ENCODE measurements around the gene BAG3. TPM values are rescaled to one million over a fixed set of nuclear protein-coding genes. Genes with fewer than 3 reads are reported as not detected.

Gene BAG3
- total RNA-seq, 1 experiment from 2014 or later: 57.6 TPM

GRCh38 chr10:119677126-119677525 lies 25.9 kb downstream of the BAG3 start:
- no peak for DNase-seq (ENCODE audit: low spot score)
- Histone ChIP-seq H3K36me3 (ENCODE audit: insufficient read depth, low read length, poor library complexity, severe bottlenecking) (peaks cover 43% of the 10 kb centered on the region), H3K27me3 (replicated peaks; ENCODE audit: insufficient read depth, low read depth, low read length, poor library complexity) (no peaks in the 10 kb centered on the region), H3K27ac (ENCODE audit: low read depth, low read length, poor library complexity, severe bottlenecking) (no peak overlapping the region), H3K4me3 (ENCODE audit: low read depth, low read length, poor library complexity, severe bottlenecking) (no peak overlapping the region), H3K4me1 (ENCODE audit: insufficient read depth, low read length, poor library complexity, severe bottlenecking) (peaks cover 16% of the 10 kb centered on the region), H3K9me3 (ENCODE audit: low read depth, low read length, poor library complexity, severe bottlenecking) (no peaks in the 10 kb centered on the region)
- no peak for TF ChIP-seq EZH2 (IDR thresholded peaks at IDR 0.05; ENCODE audit: borderline replicate concordance, low read depth, low read length, poor library complexity, severe bottlenecking)
- TF ChIP-seq CTCF (conservative IDR thresholded peaks at IDR 0.05; ENCODE audit: low read depth, low read length): no peak
- intact Hi-C loops (cut with micrococcal nuclease; ENCODE audit: unreplicated experiment): no loop called here
- CTCF ChIA-PET: no interaction called here
- POLR2A ChIA-PET (ENCODE audit: low non-redundant PET): no interaction called here
- TSS peak; percentile 66 for BruUV-seq (replicated peaks)

- CTCF ChIA-PET: no interaction called here
Measured at GRCh38 chr10:119677904-119678755, 26.9 kb downstream of the BAG3 start.

GRCh38 chr10:119679480-119679829 lies 28.3 kb downstream of the BAG3 start:
- no peaks in the 10 kb centered on the region for H3K27me3 ChIP-seq (replicated peaks; ENCODE audit: insufficient read depth, low read depth, low read length, poor library complexity)
- H3K4me3 ChIP-seq (ENCODE audit: low read depth, low read length, poor library complexity, severe bottlenecking): no peak overlapping the region
- H3K36me3 ChIP-seq (ENCODE audit: insufficient read depth, low read length, poor library complexity, severe bottlenecking): peaks cover 29% of the 10 kb centered on the region
- H3K4me1 ChIP-seq (ENCODE audit: insufficient read depth, low read length, poor library complexity, severe bottlenecking): peaks cover 5% of the 10 kb centered on the region
- ChIA-PET POLR2A (ENCODE audit: low non-redundant PET) (no interaction called here), CTCF (no interaction called here)
- BruUV-seq (replicated peaks): no TSS peak
- TF ChIP-seq CTCF (conservative IDR thresholded peaks at IDR 0.05; ENCODE audit: low read depth, low read length) (no peak), EZH2 (IDR thresholded peaks at IDR 0.05; ENCODE audit: borderline replicate concordance, low read depth, low read length, poor library complexity, severe bottlenecking) (no peak)
- DNase-seq (ENCODE audit: low spot score): no peak
- H3K27ac ChIP-seq (ENCODE audit: low read depth, low read length, poor library complexity, severe bottlenecking): no peak overlapping the region
- intact Hi-C loops (cut with micrococcal nuclease; ENCODE audit: unreplicated experiment): no loop called here
- H3K9me3 ChIP-seq (ENCODE audit: low read depth, low read length, poor library complexity, severe bottlenecking): no peaks in the 10 kb centered on the region

More at GRCh38 chr10:119677904-119678755, 26.9 kb downstream of the BAG3 start:
- H3K27ac ChIP-seq (ENCODE audit: low read depth, low read length, poor library complexity, severe bottlenecking): no peak overlapping the region
- POLR2A ChIA-PET (ENCODE audit: low non-redundant PET): no interaction called here
- BruUV-seq (replicated peaks): no TSS peak
- no peak for TF ChIP-seq CTCF (conservative IDR thresholded peaks at IDR 0.05; ENCODE audit: low read depth, low read length)
- TF ChIP-seq EZH2 (IDR thresholded peaks at IDR 0.05; ENCODE audit: borderline replicate concordance, low read depth, low read length, poor library complexity, severe bottlenecking): no peak
- no peak overlapping the region for H3K4me3 ChIP-seq (ENCODE audit: low read depth, low read length, poor library complexity, severe bottlenecking)
- DNase-seq (ENCODE audit: low spot score): no peak
- no peaks in the 10 kb centered on the region for H3K9me3 ChIP-seq (ENCODE audit: low read depth, low read length, poor library complexity, severe bottlenecking)
- H3K36me3 ChIP-seq (ENCODE audit: insufficient read depth, low read length, poor library complexity, severe bottlenecking): peaks cover 34% of the 10 kb centered on the region
- no peaks in the 10 kb centered on the region for H3K27me3 ChIP-seq (replicated peaks; ENCODE audit: insufficient read depth, low read depth, low read length, poor library complexity)
- H3K4me1 ChIP-seq (ENCODE audit: insufficient read depth, low read length, poor library complexity, severe bottlenecking): peaks cover 13% of the 10 kb centered on the region
- intact Hi-C loops (cut with micrococcal nuclease; ENCODE audit: unreplicated experiment): no loop called here
